SU-DHL-6 (cell line): ENCODE results near the gene ATP6V1B1.

Source experiments
- EZH2phosphoT487 ChIP-seq: fragments of 200-600 bp; sonication (generic), shearing (Covaris generic); conservative IDR thresholded peaks from 2 replicates; pipeline ENCODE4 v1.6.1; 2018; ENCODE audit warnings: mild to moderate bottlenecking, antibody characterized with exemption, low read length, moderate library complexity, mixed read lengths
- TF ChIP-seq, protein P1 (sequence below): fragments of 200-600 bp; sonication (generic); IDR thresholded peaks from one replicate; pipeline ENCODE4 v1.5.1; 2017; ENCODE audit warnings: antibody characterized with exemption, mild to moderate bottlenecking, low read length, moderate library complexity; ENCODE audit not compliant: insufficient read depth, poor library complexity, severe bottlenecking

GRCh38 chr2:70999362-70999761 lies 63.7 kb downstream of the ATP6V1B1 start:
- TF ChIP-seq, protein P1, sequence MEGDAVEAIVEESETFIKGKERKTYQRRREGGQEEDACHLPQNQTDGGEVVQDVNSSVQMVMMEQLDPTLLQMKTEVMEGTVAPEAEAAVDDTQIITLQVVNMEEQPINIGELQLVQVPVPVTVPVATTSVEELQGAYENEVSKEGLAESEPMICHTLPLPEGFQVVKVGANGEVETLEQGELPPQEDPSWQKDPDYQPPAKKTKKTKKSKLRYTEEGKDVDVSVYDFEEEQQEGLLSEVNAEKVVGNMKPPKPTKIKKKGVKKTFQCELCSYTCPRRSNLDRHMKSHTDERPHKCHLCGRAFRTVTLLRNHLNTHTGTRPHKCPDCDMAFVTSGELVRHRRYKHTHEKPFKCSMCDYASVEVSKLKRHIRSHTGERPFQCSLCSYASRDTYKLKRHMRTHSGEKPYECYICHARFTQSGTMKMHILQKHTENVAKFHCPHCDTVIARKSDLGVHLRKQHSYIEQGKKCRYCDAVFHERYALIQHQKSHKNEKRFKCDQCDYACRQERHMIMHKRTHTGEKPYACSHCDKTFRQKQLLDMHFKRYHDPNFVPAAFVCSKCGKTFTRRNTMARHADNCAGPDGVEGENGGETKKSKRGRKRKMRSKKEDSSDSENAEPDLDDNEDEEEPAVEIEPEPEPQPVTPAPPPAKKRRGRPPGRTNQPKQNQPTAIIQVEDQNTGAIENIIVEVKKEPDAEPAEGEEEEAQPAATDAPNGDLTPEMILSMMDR: no peak
- no peak for TF ChIP-seq EZH2phosphoT487
